Heart left ventricle (tissue), 16 donors: ENCODE results near the gene SLC25A13. TPM values are rescaled to one million over a fixed set of nuclear protein-coding genes. Genes with fewer than 3 reads are reported as not detected.
A peak's percentile ranks its signal among the peaks of the same experiment; 100 is the strongest.

Experiments used
- ATAC-seq, 4 donors: fragments of 200-7000 bp; cut with Tn5 transposase; one replicate each; pipeline ENCODE4 v1.9.1; 2020 to 2022; ENCODE audit warnings: moderate library complexity in 4 of 4, mild to moderate bottlenecking in 3 of 4, moderate number of reproducible peaks in 1 of 4
- DNase-seq, 5 donors: peaks; one replicate each; pipeline ENCODE4 v3.0.0-alpha.2; 2020
- H3K27ac ChIP-seq, 12 donors: fragments of 200-600 bp; sonication (generic) in 4 of 12; one replicate each; pipeline versions ENCODE4 v1.5.0 to v1.8.0; 2016 to 2022; ENCODE audit warnings: mild to moderate bottlenecking in 2 of 12
- H3K27me3 ChIP-seq, 9 donors: fragments of 200-600 bp; sonication (generic) in 2 of 9; one replicate each; pipeline versions ENCODE4 v1.5.1 to v1.8.0; 2016 to 2022; ENCODE audit warnings: mild to moderate bottlenecking in 3 of 9
- H3K36me3 ChIP-seq, 9 donors: fragments of 200-600 bp; sonication (generic) in 2 of 9; one replicate each; pipeline versions ENCODE4 v1.5.0 to v1.8.0; 2018 to 2022; ENCODE audit warnings: mild to moderate bottlenecking in 2 of 9
- H3K4me1 ChIP-seq, 12 donors: fragments of 200-600 bp; sonication (generic) in 4 of 12; one replicate each; pipeline versions ENCODE4 v1.5.0 to v1.8.0; 2016 to 2022; ENCODE audit warnings: mild to moderate bottlenecking in 3 of 12
- H3K4me3 ChIP-seq, 12 donors: fragments of 200-600 bp; sonication (generic) in 4 of 12; one replicate each; pipeline versions ENCODE4 v1.5.0 to v1.8.0; 2017 to 2022; ENCODE audit warnings: mild to moderate bottlenecking in 9 of 12, moderate library complexity in 4 of 12
- H3K9me3 ChIP-seq, 12 donors: fragments of 200-600 bp; sonication (generic) in 4 of 12; one replicate each; pipeline versions ENCODE4 v1.5.0 to v1.8.0; 2016 to 2022; ENCODE audit warnings: mild to moderate bottlenecking in 1 of 12
- POLR2A ChIP-seq, 2 donors: fragments of 450-650 bp; IDR thresholded peaks; one replicate each; pipeline ENCODE4 v1.6.1; 2017; ENCODE audit warnings: antibody characterized with exemption in 2 of 2, mild to moderate bottlenecking in 2 of 2, moderate library complexity in 2 of 2
- WGBS, 4 donors: extraction: QIAGEN DNeasy Blood & Tissue Kit in 2 of 4; methylation state at CpG; one replicate each; pipeline versions ENCODE4 v1.1.5 to v1.1.7; 2013 to 2018; 5-methylcytosine and 5-hydroxymethylcytosine counted together
- intact Hi-C, 10 donors: fragments of 100-400 bp; cut with DNase I; formaldehyde crosslinking; loops; one replicate each; pipeline versions ENCODE4 v1.11.1 to v1.14.2; 2022
- polyA plus RNA-seq, 2 donors: library from polyadenylated mRNA; stranded (reverse); fragments of 200-250 nt; gene quantifications; one replicate each; pipeline ENCODE4 v1.2.3, GENCODE V29; 2013
- total RNA-seq, 9 donors: library from RNA; depleted of rRNA in 2 of 9; stranded (reverse); fragments of >200 nt in 2 of 9; fragmentation: NEBNext Ultra II Directional in 3 of 9; extraction: Animal tissue kit (Norgen Biotek cat#: 25700) in 3 of 9; gene quantifications; one replicate each; pipeline versions ENCODE4 v1.1.0 to v1.2.4, GENCODE V29; 2016 to 2023
- TF ChIP-seq, protein P1 (sequence below), 12 donors: fragments of 200-600 bp; sonication (generic) in 4 of 12; IDR thresholded peaks; one replicate each; pipeline versions ENCODE4 v1.5.0 to v1.8.0; 2018 to 2022; ENCODE audit warnings: antibody characterized with exemption in 12 of 12, mild to moderate bottlenecking in 5 of 12
- donor health status: ischemic (EF 13 %, LVEDD 7.1; RV severe dilation, severe dysfunction).
- donor health status: healthy with polysubstance abuse.
- donor health status: DM: no; HTN: yes; CAD: no.
- donor health status: DM: no; HTN: no; CAD: no.
- donor health status: ischemic (EF 25% LVEDD 6.9; RV normal size, moderate dysfunction).
- donor health status: ischemic (EF 25% LVEDD 5.7; RV mildly dilated, moderate dysfunction).
- donor health status: healthy.
- donor health status: DM: yes; HTN: yes; CAD: no.
- donor health status: ischemic (EF 35%, LVEDD 5.7; RV mildly dilated, moderate dysfunction).
- donor health status: nonischemic (EF 11% LVEDD 7.7; RV severe dilation, severe dysfunction).
- donor health status: DM: yes; HTN: yes; CAD: no.
- donor health status: PGD.
- donor health status: ischemic (EF 29% LVEDD 5.4; RV normal size, mild dysfunction).
- donor health status: nonischemic (EF 23%, LVEDD 6.1; RV moderate dilation, normal function).

Gene SLC25A13
- total and polyA plus RNA-seq, 11 donors = 3.7 to 17.9 (median 11.4) TPM

DNA sequence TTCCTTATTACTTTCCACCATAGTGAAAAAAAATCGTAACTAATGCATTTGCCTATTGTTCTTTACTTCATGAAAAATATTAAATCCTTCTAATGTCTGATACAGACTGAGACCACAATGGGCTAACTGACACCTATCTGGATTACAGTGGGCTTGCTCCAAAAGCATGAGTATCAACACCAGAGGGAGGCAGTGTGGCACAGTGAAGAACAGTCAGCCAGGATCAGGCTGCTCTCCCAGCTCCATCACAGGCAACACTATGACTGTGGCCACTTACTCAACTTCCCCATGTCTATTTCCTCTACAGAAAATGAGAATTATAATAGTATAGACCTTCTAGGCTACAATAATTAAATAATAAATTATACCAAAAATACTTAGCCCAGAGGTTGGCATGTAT is 97.2 kb downstream of the SLC25A13 start:
- Histone ChIP-seq H3K36me3 (peaks cover 0 to 7% (median 0%) of the 10 kb centered on the region in 9 donors), H3K27me3 (no peaks in the 10 kb centered on the region), H3K9me3 (no peaks in the 10 kb centered on the region), H3K27ac (no peak overlapping the region), H3K4me1 (peaks cover 0 to 7% (median 2%) of the 10 kb centered on the region in 12 donors), H3K4me3 (no peak overlapping the region)
- WGBS, 4 donors = 90 to 98% (median 97%) methylated on average over 1 of the region's 1 CpG
- intact Hi-C loops = loop anchor here in 1 of 10 donors (5.0 kb wide), 1 partner anchor 37 kb away; no protein-coding TSS in a partner anchor
- DNase-seq = no peak
- ATAC-seq = no peak
- TF ChIP-seq POLR2A (IDR thresholded peaks at IDR 0.05) = no peak
- TF ChIP-seq, protein P1, sequence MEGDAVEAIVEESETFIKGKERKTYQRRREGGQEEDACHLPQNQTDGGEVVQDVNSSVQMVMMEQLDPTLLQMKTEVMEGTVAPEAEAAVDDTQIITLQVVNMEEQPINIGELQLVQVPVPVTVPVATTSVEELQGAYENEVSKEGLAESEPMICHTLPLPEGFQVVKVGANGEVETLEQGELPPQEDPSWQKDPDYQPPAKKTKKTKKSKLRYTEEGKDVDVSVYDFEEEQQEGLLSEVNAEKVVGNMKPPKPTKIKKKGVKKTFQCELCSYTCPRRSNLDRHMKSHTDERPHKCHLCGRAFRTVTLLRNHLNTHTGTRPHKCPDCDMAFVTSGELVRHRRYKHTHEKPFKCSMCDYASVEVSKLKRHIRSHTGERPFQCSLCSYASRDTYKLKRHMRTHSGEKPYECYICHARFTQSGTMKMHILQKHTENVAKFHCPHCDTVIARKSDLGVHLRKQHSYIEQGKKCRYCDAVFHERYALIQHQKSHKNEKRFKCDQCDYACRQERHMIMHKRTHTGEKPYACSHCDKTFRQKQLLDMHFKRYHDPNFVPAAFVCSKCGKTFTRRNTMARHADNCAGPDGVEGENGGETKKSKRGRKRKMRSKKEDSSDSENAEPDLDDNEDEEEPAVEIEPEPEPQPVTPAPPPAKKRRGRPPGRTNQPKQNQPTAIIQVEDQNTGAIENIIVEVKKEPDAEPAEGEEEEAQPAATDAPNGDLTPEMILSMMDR (IDR thresholded peaks at IDR 0.05) = peak in 4 of 12 donors; percentile 9 to 29 (median 22)

DNA sequence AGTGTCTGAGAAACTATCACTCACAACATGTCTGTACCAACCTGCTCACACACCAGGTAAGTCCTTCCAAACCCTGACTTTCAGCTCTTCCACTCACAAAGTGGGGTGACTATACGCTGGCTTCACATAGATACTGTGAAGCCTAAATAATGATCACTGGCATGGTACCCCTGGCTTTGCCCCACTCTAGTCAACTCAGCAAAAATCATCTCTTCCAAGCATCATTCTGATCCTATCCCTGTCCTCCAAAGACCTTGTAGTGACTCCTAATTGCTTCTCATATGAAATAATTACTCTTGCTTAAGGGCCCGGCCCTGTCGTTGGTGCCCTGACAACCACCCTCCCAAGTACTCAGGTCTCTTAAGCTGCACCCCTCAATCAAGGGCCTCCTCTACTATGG is 97.8 kb downstream of the SLC25A13 start:
- Histone ChIP-seq H3K9me3 (no peaks in the 10 kb centered on the region), H3K27me3 (no peaks in the 10 kb centered on the region), H3K4me3 (no peak overlapping the region), H3K27ac (no peak overlapping the region), H3K36me3 (peaks cover 0 to 4% (median 0%) of the 10 kb centered on the region in 9 donors), H3K4me1 (peaks cover 0 to 11% (median 2%) of the 10 kb centered on the region in 12 donors)
- ATAC-seq = no peak
- TF ChIP-seq POLR2A (IDR thresholded peaks at IDR 0.05) = no peak
- TF ChIP-seq, protein P1 (IDR thresholded peaks at IDR 0.05) = no peak
- intact Hi-C loops = loop anchor here in 1 of 10 donors (5.0 kb wide), 1 partner anchor 37 kb away; no protein-coding TSS in a partner anchor
- WGBS, 4 donors = 90 to 94% (median 93%) methylated on average over 3 of the region's 3 CpGs
- DNase-seq = no peak

DNA sequence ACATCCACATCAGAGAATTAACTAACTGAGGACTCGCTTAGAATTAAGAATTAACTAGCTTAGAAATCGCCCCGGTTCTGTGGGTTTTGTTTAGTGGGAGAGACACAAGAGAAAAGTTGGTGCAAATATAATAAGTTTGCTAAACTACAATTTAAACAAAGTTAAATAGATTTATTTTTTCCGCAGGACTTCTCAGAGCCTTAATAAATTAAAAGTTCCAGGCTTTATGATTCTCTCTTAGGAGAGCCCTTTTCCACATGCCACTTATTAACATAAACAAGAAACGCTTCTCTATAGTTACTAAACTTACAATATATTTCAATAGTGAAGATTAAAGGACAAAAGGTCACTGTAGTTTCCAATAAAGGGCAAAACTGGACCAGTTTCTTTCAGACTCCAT is 100.0 kb downstream of the SLC25A13 start:
- no peak overlapping the region for H3K4me3 ChIP-seq
- 96 to 98% (median 97%) methylated on average over 5 of the region's 5 CpGs for WGBS, 4 donors
- TF ChIP-seq, protein P1 (IDR thresholded peaks at IDR 0.05) = no peak
- no peak overlapping the region for H3K27ac ChIP-seq
- DNase-seq (no peak), ATAC-seq (no peak)
- H3K9me3 ChIP-seq = no peaks in the 10 kb centered on the region
- no peaks in the 10 kb centered on the region for H3K27me3 ChIP-seq
- H3K36me3 ChIP-seq = no peaks in the 10 kb centered on the region
- H3K4me1 ChIP-seq = peaks cover 0 to 11% (median 2%) of the 10 kb centered on the region in 12 donors
- intact Hi-C loops = loop anchor here in 1 of 10 donors (5.0 kb wide), 1 partner anchor 35 kb away; no protein-coding TSS in a partner anchor

DNA sequence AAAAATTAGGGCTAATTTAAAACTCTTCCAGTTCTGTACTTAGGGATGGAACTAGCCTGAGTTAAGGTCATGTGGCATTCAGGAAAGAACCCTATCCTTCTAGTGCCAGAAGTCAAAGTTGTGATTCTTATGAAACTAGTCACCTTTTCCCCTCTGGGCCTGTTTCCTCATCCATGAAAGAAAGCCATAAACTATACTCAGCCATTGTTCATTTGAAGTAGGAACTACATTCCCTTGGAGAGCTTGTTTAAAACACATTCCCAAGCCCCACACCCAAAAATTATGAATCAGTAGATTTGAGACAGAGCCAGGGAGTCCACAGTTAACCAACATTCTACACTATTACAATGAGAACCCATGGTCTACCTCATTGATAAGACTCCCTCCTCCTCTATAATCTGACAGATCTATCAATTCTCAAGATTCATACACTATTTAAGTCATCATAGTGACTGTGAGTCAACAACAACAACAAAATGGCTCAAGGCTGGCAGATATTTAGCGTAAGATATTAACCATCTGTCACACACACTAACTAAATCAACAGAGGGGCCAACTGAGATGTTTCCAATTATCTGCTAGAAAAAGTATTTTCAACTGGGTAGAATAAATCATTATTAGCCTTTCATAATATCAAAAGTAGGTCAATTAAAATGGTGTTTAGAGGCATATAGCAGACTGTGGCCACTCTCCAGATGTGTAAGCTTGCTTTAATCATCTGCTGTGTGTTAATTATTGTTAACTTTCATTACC is 102.3 kb downstream of the SLC25A13 start:
- TF ChIP-seq POLR2A (IDR thresholded peaks at IDR 0.05) = no peak
- TF ChIP-seq, protein P1 (IDR thresholded peaks at IDR 0.05) = no peak
- H3K27me3 ChIP-seq = no peaks in the 10 kb centered on the region
- 86 to 97% (median 91%) methylated on average over 1 of the region's 1 CpG for WGBS, 4 donors
- no peak overlapping the region for H3K4me3 ChIP-seq
- peaks cover 0 to 8% (median 0%) of the 10 kb centered on the region in 12 donors for H3K9me3 ChIP-seq
- no peaks in the 10 kb centered on the region for H3K36me3 ChIP-seq
- peaks cover 0 to 11% (median 2%) of the 10 kb centered on the region in 12 donors for H3K4me1 ChIP-seq
- intact Hi-C loops = loop anchor here in 1 of 10 donors (5.0 kb wide), 1 partner anchor 32 kb away; no protein-coding TSS in a partner anchor
- DNase-seq (no peak), ATAC-seq (peak in 3 of 4 donors; percentile 47 to 91 (median 87))
- H3K27ac ChIP-seq = peak overlapping the region in 2 of 12 donors; percentile 29 to 57
